HG02938 (cell line): Measurements from ENCODE around the gene PRR13.
A peak's percentile ranks its signal among the peaks of the same experiment; 100 is the strongest.
"Not testable (repeated sequence)": the region's sequence is repeated elsewhere in the genome, so short reads cannot be mapped to it uniquely, and the experiment has no call there.

ENCODE experiments used
- ATAC-seq: cut with Tn5 transposase; IDR thresholded peaks from one replicate; pipeline ENCODE4 v1.9.1; 2021; ENCODE audit warnings: mild to moderate bottlenecking, moderate library complexity; ENCODE audit not compliant: unreplicated experiment

Gene PRR13

DNA sequence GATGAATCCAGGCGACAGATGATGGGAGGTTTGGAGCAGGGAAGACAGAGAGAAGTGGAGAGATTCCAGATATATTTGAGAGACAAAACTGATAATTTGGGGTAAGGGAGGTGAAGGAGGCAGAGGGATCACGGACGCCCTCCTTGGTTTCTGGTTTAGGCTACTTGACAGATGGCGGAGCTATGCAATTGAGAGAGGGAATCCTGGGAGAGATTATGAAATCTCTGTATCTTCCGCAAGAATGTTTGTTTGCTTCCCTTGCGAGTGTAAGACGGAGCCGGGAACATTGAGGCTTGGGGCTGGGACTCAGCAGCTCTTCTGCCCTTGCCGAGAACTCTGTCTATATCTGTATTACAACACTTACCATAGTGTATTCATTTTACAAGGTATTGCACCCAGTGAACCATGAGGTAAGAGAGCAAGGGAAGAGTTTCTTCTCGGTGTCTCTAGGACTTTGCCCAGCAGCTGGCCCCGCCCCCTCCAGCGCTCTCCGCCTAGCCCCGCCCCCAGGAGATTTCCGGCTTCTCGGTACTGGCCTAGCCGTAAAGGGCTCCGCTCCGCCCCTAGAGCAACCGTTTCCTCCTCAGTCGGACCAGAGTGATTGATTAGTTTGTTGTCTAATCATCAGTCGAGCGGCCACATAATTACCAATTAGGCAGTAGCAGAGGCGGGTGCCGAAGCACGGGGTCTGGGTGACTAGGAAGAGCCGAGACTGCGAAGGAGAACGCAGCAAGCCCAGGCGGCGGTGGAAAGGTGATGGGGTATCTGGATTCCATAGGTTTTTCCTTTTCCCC, at the start of gene PRR13:
TSS of gene PRR13 (plus strand) at position 695 of the 794 bp plus-strand sequence. CDS start 981 bp downstream, outside the sequence.
- peak; percentile 98 for ATAC-seq

- no peak for ATAC-seq
Observed at GRCh38 chr12:53399896-53400295, 41.6 kb upstream of the PRR13 start.

DNA sequence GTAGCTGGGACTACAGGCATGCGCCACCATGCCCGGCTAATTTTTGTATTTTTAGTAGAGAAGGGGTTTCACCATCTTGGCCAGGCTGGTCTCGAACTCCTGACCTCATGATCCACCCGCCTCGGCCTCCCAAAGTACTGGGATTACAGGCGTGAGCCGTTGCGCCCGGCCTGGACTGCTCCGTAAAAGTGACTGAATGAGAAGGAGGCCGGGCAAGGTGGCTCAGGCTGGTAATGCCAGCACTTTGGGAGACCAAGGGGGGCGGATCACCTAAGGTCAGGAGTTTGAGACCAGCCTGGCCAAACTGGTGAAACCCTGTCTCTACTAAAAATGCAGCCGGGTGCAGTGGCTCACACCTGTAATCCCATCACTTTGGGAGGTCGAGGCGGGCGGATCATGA, 39.2 kb upstream of the PRR13 start:
- not testable (repeated sequence) for ATAC-seq

GRCh38 chr12:53402871-53403270, 38.7 kb upstream of the PRR13 start:
- no peak for ATAC-seq

DNA sequence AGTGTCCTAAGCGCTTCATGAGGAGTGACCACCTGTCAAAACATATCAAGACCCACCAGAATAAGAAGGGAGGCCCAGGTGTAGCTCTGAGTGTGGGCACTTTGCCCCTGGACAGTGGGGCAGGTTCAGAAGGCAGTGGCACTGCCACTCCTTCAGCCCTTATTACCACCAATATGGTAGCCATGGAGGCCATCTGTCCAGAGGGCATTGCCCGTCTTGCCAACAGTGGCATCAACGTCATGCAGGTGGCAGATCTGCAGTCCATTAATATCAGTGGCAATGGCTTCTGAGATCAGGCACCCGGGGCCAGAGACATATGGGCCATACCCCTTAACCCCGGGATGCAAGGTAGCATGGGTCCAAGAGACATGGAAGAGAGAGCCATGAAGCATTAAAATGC, 30.6 kb upstream of the PRR13 start:
- ATAC-seq, result no peak

DNA sequence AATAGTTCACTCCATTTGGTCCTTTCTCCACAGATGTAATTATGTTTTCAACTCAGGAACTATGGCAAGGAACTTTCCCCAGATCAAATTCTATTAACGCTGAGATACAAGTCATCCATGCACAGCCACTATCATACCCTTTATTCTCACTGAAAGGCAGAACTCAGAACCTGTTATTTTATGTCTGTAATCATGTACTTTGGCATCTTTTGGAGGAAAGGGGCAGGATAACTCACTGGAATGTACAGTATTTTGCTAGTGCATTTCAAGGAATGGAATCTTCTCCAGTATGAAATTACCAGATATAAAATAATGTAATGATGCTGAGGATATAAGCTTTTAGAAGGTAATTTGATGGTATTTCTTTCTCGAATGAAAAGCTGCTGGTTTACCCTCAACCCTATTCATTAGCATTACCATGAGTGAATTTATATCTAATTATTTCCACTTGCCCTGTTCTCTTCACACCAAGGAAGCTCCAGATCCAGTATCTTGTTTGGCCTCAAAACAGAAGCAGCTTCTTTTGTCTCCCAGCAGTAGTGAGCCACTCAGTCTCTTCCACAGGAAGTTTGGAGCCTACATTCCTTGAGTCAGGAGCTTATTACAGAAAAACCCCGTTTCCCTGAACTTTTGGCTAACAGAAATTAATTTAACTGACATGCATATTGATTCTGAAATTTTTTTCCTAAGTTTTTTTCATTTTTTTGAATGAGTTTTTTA, 27.9 kb upstream of the PRR13 start:
- no peak for ATAC-seq

GRCh38 chr12:53414756-53415417, 26.6 kb upstream of the PRR13 start:
- no peak for ATAC-seq

GRCh38 chr12:53415752-53416389, 25.7 kb upstream of the PRR13 start:
- ATAC-seq, result not testable (repeated sequence)

DNA sequence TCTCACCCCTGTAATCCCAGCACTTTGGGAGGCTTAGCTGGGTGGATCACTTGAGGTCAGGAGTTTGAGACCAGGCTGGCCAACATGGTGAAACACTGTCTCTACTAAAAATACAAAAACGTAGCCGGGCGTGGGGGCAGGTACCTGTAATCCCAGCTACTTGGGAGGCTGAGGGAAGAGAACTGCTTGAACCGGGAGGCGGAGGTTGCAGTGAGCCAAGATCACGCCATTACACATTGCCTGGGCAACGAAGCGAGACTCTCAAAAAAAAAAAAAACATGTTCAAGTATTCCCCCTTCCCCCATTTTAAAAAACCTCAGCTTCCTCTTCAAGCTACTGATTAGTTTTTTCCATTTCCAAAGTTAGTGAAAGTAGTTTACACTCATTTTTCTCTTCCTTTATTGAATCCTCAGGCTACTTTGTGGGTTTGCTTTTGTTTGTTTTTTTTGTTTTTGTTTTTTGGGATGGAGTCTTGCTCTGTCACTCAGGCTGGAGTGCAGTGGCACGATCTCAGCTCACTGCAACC, 24.2 kb upstream of the PRR13 start:
- ATAC-seq, result not testable (repeated sequence)

GRCh38 chr12:53418221-53418620, 23.3 kb upstream of the PRR13 start:
- no peak for ATAC-seq

- ATAC-seq, result no peak
Observed at GRCh38 chr12:53419756-53420155, 21.8 kb upstream of the PRR13 start.

GRCh38 chr12:53422247-53422646, 19.3 kb upstream of the PRR13 start:
- ATAC-seq, result not testable (repeated sequence)

GRCh38 chr12:53423597-53423996, 17.9 kb upstream of the PRR13 start, which contains the start of gene AMHR2:
Gene AMHR2 (plus strand): TSS chr12:53423855. CDS start chr12:53423935, 80 bp downstream.
- no peak for ATAC-seq

DNA sequence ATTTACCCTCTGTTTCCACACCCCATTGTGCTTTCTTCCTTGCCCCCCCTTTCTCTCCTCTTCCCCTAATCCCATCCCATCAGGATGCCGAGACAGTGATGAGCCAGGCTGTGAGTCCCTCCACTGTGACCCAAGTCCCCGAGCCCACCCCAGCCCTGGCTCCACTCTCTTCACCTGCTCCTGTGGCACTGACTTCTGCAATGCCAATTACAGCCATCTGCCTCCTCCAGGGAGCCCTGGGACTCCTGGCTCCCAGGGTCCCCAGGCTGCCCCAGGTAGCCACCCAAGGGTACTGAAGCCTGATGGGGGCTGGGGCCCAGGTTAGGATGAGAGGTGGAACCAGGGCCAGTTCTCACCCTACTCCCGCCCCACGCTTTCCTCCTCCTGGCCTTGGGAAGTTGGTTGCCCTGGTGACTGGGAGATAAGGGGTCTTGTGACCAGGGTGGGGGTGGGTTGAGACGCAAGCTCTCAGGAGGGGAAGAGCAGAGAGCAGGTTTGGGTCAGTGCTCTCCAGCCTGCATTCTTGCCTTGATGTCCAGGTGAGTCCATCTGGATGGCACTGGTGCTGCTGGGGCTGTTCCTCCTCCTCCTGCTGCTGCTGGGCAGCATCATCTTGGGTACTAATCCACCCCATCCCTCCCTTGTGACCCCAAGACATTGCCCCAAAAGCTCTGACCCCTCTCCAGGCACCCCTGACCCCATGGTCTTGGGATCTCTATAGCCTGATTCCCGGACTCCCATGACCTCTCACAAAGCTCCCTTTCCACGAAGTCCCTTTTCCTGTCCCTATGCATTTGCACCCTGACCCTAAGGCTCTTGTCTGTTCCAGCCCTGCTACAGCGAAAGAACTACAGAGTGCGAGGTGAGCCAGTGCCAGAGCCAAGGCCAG, 16.7 kb upstream of the PRR13 start:
- no peak for ATAC-seq

- no peak for ATAC-seq
Observed at GRCh38 chr12:53425515-53426150, 15.9 kb upstream of the PRR13 start.

DNA sequence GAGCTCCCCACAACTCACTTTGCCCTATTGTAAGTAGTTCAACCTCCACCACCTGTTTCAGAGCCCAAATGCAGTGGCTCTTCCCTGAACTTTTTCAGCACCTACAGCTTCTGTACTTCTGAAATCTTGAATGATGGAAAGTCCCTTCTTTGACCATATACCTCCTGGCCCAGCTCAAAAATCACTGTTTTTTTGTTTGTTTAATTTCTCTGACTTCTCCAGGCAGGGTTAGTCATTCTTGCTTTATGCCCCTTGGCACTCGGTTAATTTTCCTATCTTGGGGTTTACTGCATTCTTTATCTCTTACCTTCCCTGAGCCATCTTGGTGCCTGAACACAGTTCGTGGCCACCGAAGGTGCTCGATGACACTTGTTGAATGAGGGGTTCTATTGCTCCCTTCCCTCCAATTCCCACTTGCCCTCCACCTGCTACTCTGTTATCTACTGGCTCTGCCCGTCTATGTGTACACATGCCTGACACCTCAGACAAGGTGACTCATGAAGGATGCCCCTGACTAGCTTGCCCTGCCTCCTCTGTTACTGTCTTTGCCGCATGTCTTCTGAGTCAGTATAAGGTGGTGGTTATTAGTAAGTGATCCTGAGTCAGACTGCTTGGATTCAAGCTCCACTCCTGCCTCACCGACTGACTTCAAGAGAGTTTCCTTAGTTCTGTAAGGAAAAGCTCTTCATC, 13.5 kb upstream of the PRR13 start:
- no peak for ATAC-seq

DNA sequence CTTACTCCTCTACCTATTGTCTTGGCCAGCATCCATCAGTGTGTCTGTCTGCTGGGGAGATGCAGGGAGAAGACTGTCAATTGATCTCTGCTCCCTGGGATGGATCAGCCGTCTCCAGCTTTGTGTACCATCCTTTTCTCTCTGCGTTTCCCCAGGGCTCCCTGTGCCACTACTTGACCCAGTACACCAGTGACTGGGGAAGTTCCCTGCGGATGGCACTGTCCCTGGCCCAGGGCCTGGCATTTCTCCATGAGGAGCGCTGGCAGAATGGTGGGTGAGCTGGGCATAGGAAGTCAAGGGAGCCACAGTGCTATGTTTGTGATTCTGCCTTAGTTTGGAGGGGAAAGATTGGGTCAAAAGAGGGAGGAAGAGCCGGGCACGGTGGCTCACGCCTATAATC, 12.8 kb upstream of the PRR13 start:
- ATAC-seq, result no peak

- no peak for ATAC-seq
Observed at GRCh38 chr12:53430116-53430515, 11.4 kb upstream of the PRR13 start.

DNA sequence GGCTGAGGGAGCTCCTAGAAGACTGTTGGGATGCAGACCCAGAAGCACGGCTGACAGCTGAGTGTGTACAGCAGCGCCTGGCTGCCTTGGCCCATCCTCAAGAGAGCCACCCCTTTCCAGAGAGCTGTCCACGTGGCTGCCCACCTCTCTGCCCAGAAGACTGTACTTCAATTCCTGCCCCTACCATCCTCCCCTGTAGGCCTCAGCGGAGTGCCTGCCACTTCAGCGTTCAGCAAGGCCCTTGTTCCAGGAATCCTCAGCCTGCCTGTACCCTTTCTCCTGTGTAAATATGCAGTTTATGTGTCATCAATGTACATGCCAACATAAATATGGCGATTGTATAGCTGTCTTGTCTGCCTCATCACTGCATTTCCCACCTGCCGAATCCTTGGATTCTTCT, 10.3 kb upstream of the PRR13 start:
- ATAC-seq, result no peak
